ENCODE results near the gene SYNGAP1. TPM values are rescaled to one million over a fixed set of nuclear protein-coding genes. Genes with fewer than 3 reads are reported as not detected.

The SYNGAP1 gene
- total and polyA plus RNA-seq, 2 of the 8 experiments (the other 6 are each of a cell fraction or from before 2014, with no cell fraction given) = 31.0 to 101 TPM

- ChIA-PET CTCF (ENCODE audit: partially characterized antibody) (interaction anchor here (1.2 kb wide), 1 partner anchor 12 kb away, joined by 5 read pairs; no protein-coding TSS in a partner anchor), POLR2A (ENCODE audit: partially characterized antibody) (interaction anchor here (1.5 kb wide), 1 partner anchor 11 kb away, joined by 8 read pairs; the partner anchor contains the start of gene ZBTB9)
- H4K91ac ChIP-seq (replicated peaks; ENCODE audit: insufficient read length, low read length) = no peak overlapping the region
- H3K4me1 ChIP-seq (replicated peaks in 1 of 4; ENCODE audit: control insufficient read depth in 3 of 4, insufficient read depth in 4 of 4, low read length in 3 of 4) = no peaks in the 10 kb centered on the region
- H2BK5ac ChIP-seq (ENCODE audit: low read depth, low read length) = no peak overlapping the region
- H2BK20ac ChIP-seq (ENCODE audit: low read length) = no peak overlapping the region
- H3K18ac ChIP-seq (ENCODE audit: extremely low read depth, low read length) = no peak overlapping the region
- no peak overlapping the region for H3K4ac ChIP-seq (replicated peaks; ENCODE audit: insufficient read length, low read depth, low read length)
- no peak overlapping the region for H3K23ac ChIP-seq (ENCODE audit: insufficient read length)
- no peaks in the 10 kb centered on the region for H3K36me3 ChIP-seq (ENCODE audit: control insufficient read depth in 2 of 4, insufficient read depth in 4 of 4, low read length in 3 of 4)
- no peak overlapping the region for H2AFZ ChIP-seq (ENCODE audit: low read length)
- no peak overlapping the region for H3K56ac ChIP-seq (replicated peaks; ENCODE audit: insufficient read length, low read depth, low read length)
- H3K4me3 ChIP-seq (ENCODE audit: extremely low read depth in 1 of 4, insufficient read depth in 2 of 4, low read depth in 3 of 4, low read length in 4 of 4) = no peak overlapping the region
- H2BK15ac ChIP-seq (ENCODE audit: low read length) = no peak overlapping the region
- H3K27me3 ChIP-seq (replicated peaks in 1 of 4; ENCODE audit: control insufficient read depth in 3 of 4, extremely low read depth in 1 of 4, insufficient read depth in 3 of 4, low read length in 3 of 4) = no peaks in the 10 kb centered on the region
- DNase-seq (ENCODE audit: low read depth in 1 of 2, low spot score in 2 of 2) (no peak), FAIRE-seq (no peak)
- H3K79me2 ChIP-seq (ENCODE audit: control insufficient read depth in 1 of 2, insufficient read depth in 2 of 2, low read length in 2 of 2) = no peaks in the 10 kb centered on the region
- H2AK5ac ChIP-seq (ENCODE audit: low read depth, low read length) = no peak overlapping the region
- no peaks in the 10 kb centered on the region for H4K20me1 ChIP-seq (replicated peaks in 1 of 2; ENCODE audit: control insufficient read depth in 1 of 2, insufficient read depth in 2 of 2, low read length in 2 of 2)
- no peak overlapping the region for H2BK120ac ChIP-seq (replicated peaks; ENCODE audit: low read depth, low read length)
- H3K23me2 ChIP-seq (ENCODE audit: low read depth, low read length) = no peaks in the 10 kb centered on the region
- H3K14ac ChIP-seq (ENCODE audit: insufficient read length) = no peak overlapping the region
- H3K27ac ChIP-seq (ENCODE audit: low read depth, low read length) = no peak overlapping the region
- no peak overlapping the region for H2BK12ac ChIP-seq (ENCODE audit: low read depth, low read length)
- H3K9me3 ChIP-seq (ENCODE audit: insufficient read depth in 2 of 2, low read depth in 1 of 2, low read length in 1 of 2) = peaks cover 0 to 5% of the 10 kb centered on the region in 2 experiments; a peak in 1 of 4 replicates
- 93% methylated on average over 4 of the region's 4 CpGs; no CpG with 5 or more reads in 1 of the 2 experiments for WGBS, 2 experiments (ENCODE audit: extremely low coverage in 1 of 2, insufficient coverage in 1 of 2, insufficient read length in 1 of 2, insufficient replicate concordance in 2 of 2, low coverage in 1 of 2, low lambda C conversion rate in 2 of 2, missing lambda C conversion rate in 1 of 2)
- no peaks in the 10 kb centered on the region for H3K79me1 ChIP-seq (ENCODE audit: low read depth, low read length)
- H4K5ac ChIP-seq (ENCODE audit: insufficient read length, low read depth, low read length) = no peak overlapping the region
- no peak overlapping the region for H3K9ac ChIP-seq (replicated peaks in 1 of 4; ENCODE audit: extremely low read depth in 1 of 4, low read depth in 3 of 4, low read length in 3 of 4)
- H4K8ac ChIP-seq (ENCODE audit: extremely low read depth, insufficient read depth, low read length) = no peak overlapping the region
- H3K4me2 ChIP-seq (ENCODE audit: insufficient read depth in 1 of 2, low read depth in 2 of 2, low read length in 2 of 2) = no peak overlapping the region
- TF ChIP-seq ASH2L (IDR thresholded peaks at IDR 0.05; ENCODE audit: low read length) (no peak), ATF2 (IDR thresholded peaks at IDR 0.05; ENCODE audit: low read length) (no peak), RBBP5 (IDR thresholded peaks at IDR 0.05; ENCODE audit: borderline replicate concordance, low read depth, low read length) (no peak), NANOG (IDR thresholded peaks at IDR 0.05; ENCODE audit: insufficient read depth, low read depth, low read length, poor library complexity, severe bottlenecking) (no peak), JUND (IDR thresholded peaks at IDR 0.05; ENCODE audit: low read length) (no peak), SIRT6 (IDR thresholded peaks at IDR 0.05; ENCODE audit: low read length) (no peak)
- TF ChIP-seq, protein P1, sequence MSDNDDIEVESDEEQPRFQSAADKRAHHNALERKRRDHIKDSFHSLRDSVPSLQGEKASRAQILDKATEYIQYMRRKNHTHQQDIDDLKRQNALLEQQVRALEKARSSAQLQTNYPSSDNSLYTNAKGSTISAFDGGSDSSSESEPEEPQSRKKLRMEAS (IDR thresholded peaks at IDR 0.05) = no peak
- TF ChIP-seq, protein P2, sequence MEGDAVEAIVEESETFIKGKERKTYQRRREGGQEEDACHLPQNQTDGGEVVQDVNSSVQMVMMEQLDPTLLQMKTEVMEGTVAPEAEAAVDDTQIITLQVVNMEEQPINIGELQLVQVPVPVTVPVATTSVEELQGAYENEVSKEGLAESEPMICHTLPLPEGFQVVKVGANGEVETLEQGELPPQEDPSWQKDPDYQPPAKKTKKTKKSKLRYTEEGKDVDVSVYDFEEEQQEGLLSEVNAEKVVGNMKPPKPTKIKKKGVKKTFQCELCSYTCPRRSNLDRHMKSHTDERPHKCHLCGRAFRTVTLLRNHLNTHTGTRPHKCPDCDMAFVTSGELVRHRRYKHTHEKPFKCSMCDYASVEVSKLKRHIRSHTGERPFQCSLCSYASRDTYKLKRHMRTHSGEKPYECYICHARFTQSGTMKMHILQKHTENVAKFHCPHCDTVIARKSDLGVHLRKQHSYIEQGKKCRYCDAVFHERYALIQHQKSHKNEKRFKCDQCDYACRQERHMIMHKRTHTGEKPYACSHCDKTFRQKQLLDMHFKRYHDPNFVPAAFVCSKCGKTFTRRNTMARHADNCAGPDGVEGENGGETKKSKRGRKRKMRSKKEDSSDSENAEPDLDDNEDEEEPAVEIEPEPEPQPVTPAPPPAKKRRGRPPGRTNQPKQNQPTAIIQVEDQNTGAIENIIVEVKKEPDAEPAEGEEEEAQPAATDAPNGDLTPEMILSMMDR (IDR thresholded peaks at IDR 0.05; ENCODE audit: control extremely low read depth in 1 of 3, insufficient read depth in 1 of 3, low read depth in 1 of 3, low read length in 3 of 3) = no peak
Observed at GRCh38 chr6:33466075-33466735, 46.3 kb downstream of the SYNGAP1 start.
